Prostate gland (tissue), 2 donors: ENCODE data around the gene DYNC1I2.

Source experiments
- POLR2AphosphoS5 ChIP-seq: sonication (generic); formaldehyde crosslinking; IDR thresholded peaks from one replicate; pipeline ENCODE4 v1.6.1; 2017; ENCODE audit warnings: antibody characterized with exemption
- TF ChIP-seq, protein P1 (sequence below), 4 experiments: fragments of 200-600 bp in 2 of 4; fragments of 450-650 bp in 2 of 4; sonication (generic) in 2 of 4; IDR thresholded peaks; 1 replicate in 3 of 4; 2 replicates in 1 of 4; pipeline ENCODE4 v1.5.1; 2016 to 2019; ENCODE audit warnings: antibody characterized with exemption in 4 of 4, mild to moderate bottlenecking in 2 of 4, moderate library complexity in 2 of 4

GRCh38 chr2:171702781-171703556 is 15.7 kb downstream of the DYNC1I2 start:
- TF ChIP-seq, protein P1, sequence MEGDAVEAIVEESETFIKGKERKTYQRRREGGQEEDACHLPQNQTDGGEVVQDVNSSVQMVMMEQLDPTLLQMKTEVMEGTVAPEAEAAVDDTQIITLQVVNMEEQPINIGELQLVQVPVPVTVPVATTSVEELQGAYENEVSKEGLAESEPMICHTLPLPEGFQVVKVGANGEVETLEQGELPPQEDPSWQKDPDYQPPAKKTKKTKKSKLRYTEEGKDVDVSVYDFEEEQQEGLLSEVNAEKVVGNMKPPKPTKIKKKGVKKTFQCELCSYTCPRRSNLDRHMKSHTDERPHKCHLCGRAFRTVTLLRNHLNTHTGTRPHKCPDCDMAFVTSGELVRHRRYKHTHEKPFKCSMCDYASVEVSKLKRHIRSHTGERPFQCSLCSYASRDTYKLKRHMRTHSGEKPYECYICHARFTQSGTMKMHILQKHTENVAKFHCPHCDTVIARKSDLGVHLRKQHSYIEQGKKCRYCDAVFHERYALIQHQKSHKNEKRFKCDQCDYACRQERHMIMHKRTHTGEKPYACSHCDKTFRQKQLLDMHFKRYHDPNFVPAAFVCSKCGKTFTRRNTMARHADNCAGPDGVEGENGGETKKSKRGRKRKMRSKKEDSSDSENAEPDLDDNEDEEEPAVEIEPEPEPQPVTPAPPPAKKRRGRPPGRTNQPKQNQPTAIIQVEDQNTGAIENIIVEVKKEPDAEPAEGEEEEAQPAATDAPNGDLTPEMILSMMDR (IDR thresholded peaks at IDR 0.05): no peak
- TF ChIP-seq POLR2AphosphoS5: no peak
